Mammary epithelial cell (primary cell): ENCODE data around the gene RAB28.

ENCODE experiments used
- EZH2 ChIP-seq: IDR thresholded peaks from 2 replicates; pipeline ENCODE4 v1.6.1; 2012; ENCODE audit warnings: low read length, inconsistent platforms, borderline replicate concordance
- TF ChIP-seq, protein P1 (sequence below), 2 donors: IDR thresholded peaks in 1 of 2; conservative IDR thresholded peaks in 1 of 2; 2 replicates each; pipeline ENCODE4 v1.5.1; 2011 to 2012; ENCODE audit warnings: inconsistent platforms in 2 of 2, low read length in 2 of 2, mild to moderate bottlenecking in 2 of 2, control low read depth in 1 of 2, low read depth in 1 of 2; ENCODE audit not compliant: insufficient read depth in 1 of 2; ENCODE audit errors: extremely low read depth in 1 of 2

DNA sequence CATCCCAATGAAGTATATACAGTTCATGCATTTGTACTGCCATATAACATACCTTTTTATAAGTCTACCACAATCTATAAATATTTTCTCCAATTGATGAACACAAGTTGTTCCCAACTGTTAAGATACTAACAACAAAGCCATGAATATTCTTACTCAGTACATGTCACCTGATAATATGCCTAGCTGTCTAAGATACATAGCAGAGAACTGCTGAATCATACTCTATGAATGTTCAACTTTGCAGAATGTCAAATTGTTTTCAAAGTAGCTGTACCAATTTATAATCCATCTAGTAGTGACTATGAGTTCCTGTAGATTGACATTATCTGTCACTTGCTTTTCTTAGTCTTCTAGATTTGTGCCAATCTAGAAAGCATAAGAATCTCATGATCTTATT lies 84.9 kb downstream of the RAB28 start:
- TF ChIP-seq, protein P1, sequence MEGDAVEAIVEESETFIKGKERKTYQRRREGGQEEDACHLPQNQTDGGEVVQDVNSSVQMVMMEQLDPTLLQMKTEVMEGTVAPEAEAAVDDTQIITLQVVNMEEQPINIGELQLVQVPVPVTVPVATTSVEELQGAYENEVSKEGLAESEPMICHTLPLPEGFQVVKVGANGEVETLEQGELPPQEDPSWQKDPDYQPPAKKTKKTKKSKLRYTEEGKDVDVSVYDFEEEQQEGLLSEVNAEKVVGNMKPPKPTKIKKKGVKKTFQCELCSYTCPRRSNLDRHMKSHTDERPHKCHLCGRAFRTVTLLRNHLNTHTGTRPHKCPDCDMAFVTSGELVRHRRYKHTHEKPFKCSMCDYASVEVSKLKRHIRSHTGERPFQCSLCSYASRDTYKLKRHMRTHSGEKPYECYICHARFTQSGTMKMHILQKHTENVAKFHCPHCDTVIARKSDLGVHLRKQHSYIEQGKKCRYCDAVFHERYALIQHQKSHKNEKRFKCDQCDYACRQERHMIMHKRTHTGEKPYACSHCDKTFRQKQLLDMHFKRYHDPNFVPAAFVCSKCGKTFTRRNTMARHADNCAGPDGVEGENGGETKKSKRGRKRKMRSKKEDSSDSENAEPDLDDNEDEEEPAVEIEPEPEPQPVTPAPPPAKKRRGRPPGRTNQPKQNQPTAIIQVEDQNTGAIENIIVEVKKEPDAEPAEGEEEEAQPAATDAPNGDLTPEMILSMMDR (conservative IDR thresholded peaks at IDR 0.05 in 1 of 2, IDR thresholded peaks at IDR 0.05 in 1 of 2; ENCODE audit: extremely low read depth in 1 of 2, insufficient read depth in 1 of 2, low read depth in 1 of 2, low read length in 2 of 2), result no peak
- no peak for TF ChIP-seq EZH2
